Upper lobe of right lung (tissue), 1 donor: ENCODE results near the gene ALG12. TPM values are rescaled to one million over a fixed set of nuclear protein-coding genes. Genes with fewer than 3 reads are reported as not detected.

ENCODE experiments used
- ATAC-seq: fragments of 200-7000 bp; cut with Tn5 transposase; one replicate; pipeline ENCODE4 v1.9.1; 2020; ENCODE audit warnings: mild to moderate bottlenecking, moderate library complexity
- DNase-seq: peaks from one replicate; pipeline ENCODE4 v3.0.0-alpha.2; 2020
- H3K27ac ChIP-seq: fragments of 200-600 bp; one replicate; pipeline ENCODE4 v1.8.0; 2022
- H3K27me3 ChIP-seq: fragments of 200-600 bp; one replicate; pipeline ENCODE4 v1.8.0; 2022; ENCODE audit warnings: mild to moderate bottlenecking
- H3K36me3 ChIP-seq: fragments of 200-600 bp; one replicate; pipeline ENCODE4 v1.8.0; 2022
- H3K4me1 ChIP-seq: fragments of 200-600 bp; one replicate; pipeline ENCODE4 v1.8.0; 2022
- H3K4me3 ChIP-seq: fragments of 200-600 bp; one replicate; pipeline ENCODE4 v1.8.0; 2022; ENCODE audit warnings: mild to moderate bottlenecking
- H3K9me3 ChIP-seq: fragments of 200-600 bp; one replicate; pipeline ENCODE4 v1.8.0; 2022
- CTCF ChIP-seq: fragments of 200-600 bp; IDR thresholded peaks from one replicate; pipeline ENCODE4 v1.8.0; 2022; ENCODE audit warnings: antibody characterized with exemption
- intact Hi-C: fragments of 100-400 bp; cut with DNase I; formaldehyde crosslinking; loops from one replicate; pipeline ENCODE4 v1.11.0; 2022
- total RNA-seq: library from RNA; stranded (reverse); fragmentation: NEBNext Ultra II Directional; extraction: Animal tissue kit (Norgen Biotek cat#: 25700); gene quantifications from one replicate; pipeline ENCODE4 v1.2.1, GENCODE V29; 2021
- donor health status: DM: no; HTN: yes; CAD: no; lungs with severe emphysema.

Gene ALG12
- total RNA-seq, 1 donor from 2014 or later = 28.1 TPM

GRCh38 chr22:49910229-49911155 is 7.7 kb downstream of the ALG12 start:
- intact Hi-C loops = no loop called here
- DNase-seq = no peak
- H3K27ac ChIP-seq = no peak overlapping the region

GRCh38 chr22:49909476-49910205 is 8.6 kb downstream of the ALG12 start:
- Histone ChIP-seq H3K27me3 (no peaks in the 10 kb centered on the region), H3K4me1 (no peaks in the 10 kb centered on the region), H3K9me3 (no peaks in the 10 kb centered on the region), H3K27ac (no peak overlapping the region), H3K36me3 (peaks cover 59% of the 10 kb centered on the region), H3K4me3 (no peak overlapping the region)
- no peak for TF ChIP-seq CTCF
- DNase-seq = no peak
- intact Hi-C loops = no loop called here
- ATAC-seq = no peak

More at GRCh38 chr22:49910229-49911155, 7.7 kb downstream of the ALG12 start:
- no peak for TF ChIP-seq CTCF
- Histone ChIP-seq H3K27me3 (no peaks in the 10 kb centered on the region), H3K36me3 (peaks cover 54% of the 10 kb centered on the region), H3K4me3 (no peak overlapping the region), H3K9me3 (no peaks in the 10 kb centered on the region), H3K4me1 (no peaks in the 10 kb centered on the region)
- ATAC-seq = no peak

GRCh38 chr22:49907807-49908206 is 10.4 kb downstream of the ALG12 start:
- Histone ChIP-seq H3K4me3 (no peak overlapping the region), H3K9me3 (no peaks in the 10 kb centered on the region), H3K4me1 (no peaks in the 10 kb centered on the region), H3K27me3 (no peaks in the 10 kb centered on the region), H3K36me3 (peaks cover 66% of the 10 kb centered on the region), H3K27ac (no peak overlapping the region)
- TF ChIP-seq CTCF = no peak
- intact Hi-C loops = no loop called here
- ATAC-seq (no peak), DNase-seq (peak; percentile 55)

- H3K9me3 ChIP-seq = no peaks in the 10 kb centered on the region
- no peaks in the 10 kb centered on the region for H3K27me3 ChIP-seq
- intact Hi-C loops = no loop called here
- peak; percentile 57 for DNase-seq
- H3K4me3 ChIP-seq = no peak overlapping the region
- H3K36me3 ChIP-seq = peaks cover 72% of the 10 kb centered on the region
- H3K27ac ChIP-seq = no peak overlapping the region
- ATAC-seq = no peak
- H3K4me1 ChIP-seq = no peaks in the 10 kb centered on the region
- no peak for TF ChIP-seq CTCF
Observed at GRCh38 chr22:49906799-49907290, 11.4 kb downstream of the ALG12 start.

- DNase-seq (peak; percentile 60), ATAC-seq (no peak)
- H3K4me1 ChIP-seq = no peaks in the 10 kb centered on the region
- no peaks in the 10 kb centered on the region for H3K9me3 ChIP-seq
- H3K36me3 ChIP-seq = peaks cover 72% of the 10 kb centered on the region
- no peak for TF ChIP-seq CTCF
- H3K27me3 ChIP-seq = no peaks in the 10 kb centered on the region
- H3K4me3 ChIP-seq = no peak overlapping the region
- H3K27ac ChIP-seq = no peak overlapping the region
- intact Hi-C loops = no loop called here
Observed at GRCh38 chr22:49906071-49906798, 12.0 kb downstream of the ALG12 start.
